C4-2B (cell line): ENCODE measurements around the gene TRIM36.

Experiments used
- ZFX ChIP-seq: fragments of 450-650 bp; IDR thresholded peaks from 2 replicates; pipeline ENCODE4 v1.6.1; 2017
- TF ChIP-seq, protein P1 (sequence below): fragments of 450-650 bp; conservative IDR thresholded peaks from 2 replicates; pipeline ENCODE4 v1.5.1; 2017; ENCODE audit warnings: mild to moderate bottlenecking

DNA sequence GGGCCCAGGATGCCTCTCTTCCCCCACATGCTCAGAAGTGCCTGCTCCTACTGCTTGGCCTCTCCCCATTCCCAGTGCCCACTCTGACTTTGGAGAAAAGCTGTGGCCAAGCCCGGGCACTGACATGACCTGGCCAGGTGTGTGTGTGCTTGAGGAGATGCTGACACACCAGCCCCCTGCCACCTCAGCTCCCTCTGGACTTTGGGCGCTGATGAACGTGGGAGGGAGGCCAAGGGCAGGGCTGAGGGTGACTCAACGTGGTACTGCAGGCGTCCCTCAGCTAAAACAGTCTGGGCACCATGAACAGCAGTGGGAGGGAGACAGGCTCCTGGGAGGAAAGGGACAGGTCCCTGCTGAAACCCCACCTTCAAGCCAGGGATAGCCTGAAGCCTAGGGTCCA is 3.9 kb downstream of the TRIM36 start:
- TF ChIP-seq, protein P1, sequence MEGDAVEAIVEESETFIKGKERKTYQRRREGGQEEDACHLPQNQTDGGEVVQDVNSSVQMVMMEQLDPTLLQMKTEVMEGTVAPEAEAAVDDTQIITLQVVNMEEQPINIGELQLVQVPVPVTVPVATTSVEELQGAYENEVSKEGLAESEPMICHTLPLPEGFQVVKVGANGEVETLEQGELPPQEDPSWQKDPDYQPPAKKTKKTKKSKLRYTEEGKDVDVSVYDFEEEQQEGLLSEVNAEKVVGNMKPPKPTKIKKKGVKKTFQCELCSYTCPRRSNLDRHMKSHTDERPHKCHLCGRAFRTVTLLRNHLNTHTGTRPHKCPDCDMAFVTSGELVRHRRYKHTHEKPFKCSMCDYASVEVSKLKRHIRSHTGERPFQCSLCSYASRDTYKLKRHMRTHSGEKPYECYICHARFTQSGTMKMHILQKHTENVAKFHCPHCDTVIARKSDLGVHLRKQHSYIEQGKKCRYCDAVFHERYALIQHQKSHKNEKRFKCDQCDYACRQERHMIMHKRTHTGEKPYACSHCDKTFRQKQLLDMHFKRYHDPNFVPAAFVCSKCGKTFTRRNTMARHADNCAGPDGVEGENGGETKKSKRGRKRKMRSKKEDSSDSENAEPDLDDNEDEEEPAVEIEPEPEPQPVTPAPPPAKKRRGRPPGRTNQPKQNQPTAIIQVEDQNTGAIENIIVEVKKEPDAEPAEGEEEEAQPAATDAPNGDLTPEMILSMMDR, result no peak
- no peak for TF ChIP-seq ZFX
